ENCODE measurements around the gene MGAT5B.

The MGAT5B gene

GRCh38 chr17:76879691-76880090 lies 11.5 kb downstream of the MGAT5B start:
- TF ChIP-seq, protein P1, sequence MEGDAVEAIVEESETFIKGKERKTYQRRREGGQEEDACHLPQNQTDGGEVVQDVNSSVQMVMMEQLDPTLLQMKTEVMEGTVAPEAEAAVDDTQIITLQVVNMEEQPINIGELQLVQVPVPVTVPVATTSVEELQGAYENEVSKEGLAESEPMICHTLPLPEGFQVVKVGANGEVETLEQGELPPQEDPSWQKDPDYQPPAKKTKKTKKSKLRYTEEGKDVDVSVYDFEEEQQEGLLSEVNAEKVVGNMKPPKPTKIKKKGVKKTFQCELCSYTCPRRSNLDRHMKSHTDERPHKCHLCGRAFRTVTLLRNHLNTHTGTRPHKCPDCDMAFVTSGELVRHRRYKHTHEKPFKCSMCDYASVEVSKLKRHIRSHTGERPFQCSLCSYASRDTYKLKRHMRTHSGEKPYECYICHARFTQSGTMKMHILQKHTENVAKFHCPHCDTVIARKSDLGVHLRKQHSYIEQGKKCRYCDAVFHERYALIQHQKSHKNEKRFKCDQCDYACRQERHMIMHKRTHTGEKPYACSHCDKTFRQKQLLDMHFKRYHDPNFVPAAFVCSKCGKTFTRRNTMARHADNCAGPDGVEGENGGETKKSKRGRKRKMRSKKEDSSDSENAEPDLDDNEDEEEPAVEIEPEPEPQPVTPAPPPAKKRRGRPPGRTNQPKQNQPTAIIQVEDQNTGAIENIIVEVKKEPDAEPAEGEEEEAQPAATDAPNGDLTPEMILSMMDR (IDR thresholded peaks at IDR 0.05; ENCODE audit: low read depth, low read length), result no peak

GRCh38 chr17:76880268-76880667 lies 12.1 kb downstream of the MGAT5B start:
- DNase-seq (ENCODE audit: extremely low read depth, low read depth), result no peak
- TF ChIP-seq, protein P1 (IDR thresholded peaks at IDR 0.05; ENCODE audit: low read depth, low read length), result no peak

More at GRCh38 chr17:76879691-76880090, 11.5 kb downstream of the MGAT5B start:
- DNase-seq (ENCODE audit: extremely low read depth, low read depth), result no peak

GRCh38 chr17:76880971-76881370 lies 12.8 kb downstream of the MGAT5B start:
- no peak for DNase-seq (ENCODE audit: extremely low read depth, low read depth)

DNA sequence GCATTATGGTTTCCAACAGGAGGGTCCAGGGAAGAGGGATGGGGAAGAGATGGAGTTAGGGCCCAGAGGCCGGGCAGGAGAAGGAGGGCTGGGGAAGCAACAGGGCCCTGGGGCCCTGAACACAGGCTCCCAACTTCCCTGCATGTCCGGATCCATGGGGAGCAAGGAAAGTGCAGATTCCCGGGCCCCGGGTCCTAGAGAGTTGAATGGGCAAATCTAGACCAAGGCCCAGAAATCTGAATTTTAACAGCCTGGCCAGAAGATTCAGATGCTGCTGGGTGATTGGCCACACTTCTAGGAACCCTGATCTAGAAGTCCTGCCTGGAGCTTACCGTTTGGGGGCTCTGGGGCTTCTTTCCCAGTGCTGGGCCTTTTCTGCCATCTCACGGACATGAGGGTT lies 13.2 kb downstream of the MGAT5B start:
- no peak for DNase-seq (ENCODE audit: extremely low read depth, low read depth)
- TF ChIP-seq, protein P1 (IDR thresholded peaks at IDR 0.05; ENCODE audit: low read depth, low read length), result no peak

More at GRCh38 chr17:76880971-76881370, 12.8 kb downstream of the MGAT5B start:
- TF ChIP-seq, protein P1 (IDR thresholded peaks at IDR 0.05; ENCODE audit: low read depth, low read length), result no peak

DNA sequence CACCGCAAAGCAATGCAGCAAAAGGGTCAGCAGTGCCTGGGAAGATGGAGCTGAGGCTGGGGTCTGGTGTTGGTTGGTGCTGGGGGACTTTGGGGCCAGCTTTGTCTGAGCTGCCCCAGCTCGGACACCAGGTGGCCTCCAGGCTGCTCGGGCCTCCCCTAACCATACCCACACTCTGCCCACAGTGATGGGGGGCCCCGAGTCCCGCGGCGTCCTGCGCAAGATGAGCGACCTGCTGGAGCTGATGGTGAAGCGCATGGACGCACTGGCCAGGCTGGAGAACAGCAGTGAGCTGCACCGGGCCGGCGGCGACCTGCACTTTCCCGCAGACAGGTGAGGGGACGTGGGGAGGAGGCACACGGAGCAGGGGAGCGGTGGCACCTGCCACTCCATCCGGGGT lies 13.8 kb downstream of the MGAT5B start:
- DNase-seq (ENCODE audit: extremely low read depth, low read depth), result no peak
- TF ChIP-seq, protein P1 (IDR thresholded peaks at IDR 0.05; ENCODE audit: low read depth, low read length), result no peak

DNA sequence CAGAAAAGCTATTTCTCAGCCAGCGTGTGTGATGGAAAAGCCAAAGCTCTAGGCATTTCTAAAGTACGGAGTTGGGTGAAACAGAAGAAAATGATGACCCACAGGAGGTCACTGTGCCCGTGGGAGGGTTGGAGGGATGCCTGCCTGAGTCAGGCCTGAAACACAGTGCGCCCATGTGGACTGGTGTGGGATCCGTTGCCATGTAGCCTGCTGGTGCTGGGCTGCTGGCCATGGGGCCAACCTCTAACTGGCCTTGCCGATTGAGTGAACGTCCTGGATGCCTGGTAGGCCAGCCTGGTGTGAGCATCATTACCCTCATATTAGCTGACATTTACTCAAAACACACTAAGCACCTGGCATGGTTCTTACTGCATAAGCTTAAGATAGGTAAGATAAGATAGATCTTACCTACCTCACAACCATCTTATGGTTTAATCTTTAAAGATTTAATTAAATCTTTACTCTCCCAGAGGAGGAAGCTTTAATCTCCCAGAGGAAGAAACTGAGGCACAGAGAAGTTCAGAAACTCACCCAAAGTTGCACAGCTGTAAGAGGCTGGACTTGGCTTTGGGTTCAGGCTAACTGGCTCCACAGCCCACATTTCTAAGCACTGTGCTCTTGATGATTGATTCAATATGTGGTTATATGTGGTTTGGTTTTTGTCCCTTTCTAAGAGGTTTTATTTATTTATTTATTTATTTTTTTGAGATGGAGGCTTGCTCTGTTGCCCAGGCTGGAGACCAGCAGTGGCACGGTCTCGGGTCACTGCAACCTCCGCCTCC lies 15.7 kb downstream of the MGAT5B start:
- TF ChIP-seq, protein P1 (IDR thresholded peaks at IDR 0.05; ENCODE audit: low read depth, low read length), result no peak
- DNase-seq (ENCODE audit: extremely low read depth, low read depth), result no peak

GRCh38 chr17:76884995-76885893 lies 17.0 kb downstream of the MGAT5B start:
- TF ChIP-seq, protein P1 (IDR thresholded peaks at IDR 0.05; ENCODE audit: low read depth, low read length), result no peak
- no peak for DNase-seq (ENCODE audit: extremely low read depth, low read depth)

All from AG09319 (cell line).